Measurements from ENCODE around the gene SERTAD4.
A peak's percentile ranks its signal among the peaks of the same experiment; 100 is the strongest.

SERTAD4 gene

GRCh38 chr1:210291081-210291764 is 58.6 kb downstream of the SERTAD4 start:
- TF ChIP-seq CTCF (IDR thresholded peaks at IDR 0.05; ENCODE audit: low read depth, low read length, missing control alignments): no peak
- H3K4me3 ChIP-seq (replicated peaks; ENCODE audit: low read depth, low read length): no peak overlapping the region
- no peak for DNase-seq (ENCODE audit: extremely low read depth, low read depth)

- TF ChIP-seq CTCF (IDR thresholded peaks at IDR 0.05; ENCODE audit: low read depth, low read length, missing control alignments): no peak
- DNase-seq (ENCODE audit: extremely low read depth, low read depth): peak; percentile 98
- H3K4me3 ChIP-seq (replicated peaks; ENCODE audit: low read depth, low read length): peak overlapping the region; percentile 43
Measured at GRCh38 chr1:210291786-210292230, 59.2 kb downstream of the SERTAD4 start.

GRCh38 chr1:210292231-210292871 is 59.8 kb downstream of the SERTAD4 start:
- TF ChIP-seq CTCF (IDR thresholded peaks at IDR 0.05; ENCODE audit: low read depth, low read length, missing control alignments): peak; percentile 23

GRCh38 chr1:210293171-210293607 is 60.6 kb downstream of the SERTAD4 start:
- no peak for TF ChIP-seq CTCF (IDR thresholded peaks at IDR 0.05; ENCODE audit: low read depth, low read length, missing control alignments)
- H3K4me3 ChIP-seq (replicated peaks; ENCODE audit: low read depth, low read length): peak overlapping the region; percentile 43
- peak; percentile 87 for DNase-seq (ENCODE audit: extremely low read depth, low read depth)

More at GRCh38 chr1:210292231-210292871, 59.8 kb downstream of the SERTAD4 start:
- DNase-seq (ENCODE audit: extremely low read depth, low read depth): peak; percentile 62
- H3K4me3 ChIP-seq (replicated peaks; ENCODE audit: low read depth, low read length): peak overlapping the region; percentile 43

- TF ChIP-seq CTCF (IDR thresholded peaks at IDR 0.05; ENCODE audit: low read depth, low read length, missing control alignments): no peak
- DNase-seq (ENCODE audit: extremely low read depth, low read depth): peak; percentile 82
Measured at GRCh38 chr1:210294999-210295745, 62.6 kb downstream of the SERTAD4 start.

More at GRCh38 chr1:210294999-210295745, 62.6 kb downstream of the SERTAD4 start:
- H3K4me3 ChIP-seq (replicated peaks; ENCODE audit: low read depth, low read length): peak overlapping the region; percentile 5; the same call in 1 of the 2 replicates
